ENCODE results near the gene SENP6.
A peak's percentile ranks its signal among the peaks of the same experiment; 100 is the strongest.
"Not testable (repeated sequence)": the region's sequence is repeated elsewhere in the genome, so short reads cannot be mapped to it uniquely, and the experiment has no call there.

Gene SENP6

GRCh38 chr6:75673884-75674283 is 72.2 kb downstream of the SENP6 start:
- DNase-seq = no peak

- DNase-seq = no peak
Observed at GRCh38 chr6:75676377-75676776, 74.7 kb downstream of the SENP6 start.

GRCh38 chr6:75682548-75682947 is 80.9 kb downstream of the SENP6 start:
- not testable (repeated sequence) for DNase-seq

GRCh38 chr6:75683005-75683404 is 81.3 kb downstream of the SENP6 start:
- not testable (repeated sequence) for DNase-seq

GRCh38 chr6:75687535-75687934 is 85.9 kb downstream of the SENP6 start:
- not testable (repeated sequence) for DNase-seq

GRCh38 chr6:75687937-75688336 is 86.3 kb downstream of the SENP6 start:
- not testable (repeated sequence) for DNase-seq

GRCh38 chr6:75689576-75689975 is 87.9 kb downstream of the SENP6 start:
- no peak for DNase-seq

- DNase-seq = no peak
Observed at GRCh38 chr6:75691012-75691411, 89.3 kb downstream of the SENP6 start.

- no peak for DNase-seq
Observed at GRCh38 chr6:75693534-75693933, 91.9 kb downstream of the SENP6 start.

- DNase-seq = no peak
Observed at GRCh38 chr6:75694406-75694805, 92.7 kb downstream of the SENP6 start.

GRCh38 chr6:75708334-75708733 is 106.7 kb downstream of the SENP6 start:
- DNase-seq = not testable (repeated sequence)

GRCh38 chr6:75711173-75711572 is 109.5 kb downstream of the SENP6 start:
- DNase-seq = no peak

- DNase-seq = no peak
Observed at GRCh38 chr6:75719133-75719532, 117.5 kb downstream of the SENP6 start.

GRCh38 chr6:75723382-75723781 is 121.7 kb downstream of the SENP6 start:
- DNase-seq = no peak

GRCh38 chr6:75727206-75727605 is 125.5 kb downstream of the SENP6 start:
- no peak for DNase-seq

- not testable (repeated sequence) for DNase-seq
Observed at GRCh38 chr6:75731029-75731428, 129.3 kb downstream of the SENP6 start.

- DNase-seq = no peak
Observed at GRCh38 chr6:75735491-75736186, 134.0 kb downstream of the SENP6 start.

- DNase-seq = no peak
Observed at GRCh38 chr6:75743971-75744370, 142.3 kb downstream of the SENP6 start.

GRCh38 chr6:75745404-75745803 is 143.7 kb downstream of the SENP6 start:
- DNase-seq = no peak

GRCh38 chr6:75746221-75746620 is 144.5 kb downstream of the SENP6 start:
- DNase-seq = no peak

- DNase-seq = no peak
Observed at GRCh38 chr6:75747152-75747992, 145.7 kb downstream of the SENP6 start.

- no peak for DNase-seq
Observed at GRCh38 chr6:75748003-75748742, 146.5 kb downstream of the SENP6 start.

- DNase-seq = peak; percentile 24
Observed at GRCh38 chr6:75748743-75749538, 147.3 kb downstream of the SENP6 start, which contains the start of gene MYO6. Gene MYO6 (plus strand): TSS chr6:75749239. CDS start chr6:75817548, 68,309 bp downstream.

All from NK-92 treated with Interleukin-12 subunit alpha and Interleukin-12 subunit beta, amount 100 ng/mL, for 24 hours (cell line).